Fibroblast of skin of abdomen (primary cell): ENCODE measurements around the gene EML1. TPM values are rescaled to one million over a fixed set of nuclear protein-coding genes. Genes with fewer than 3 reads are reported as not detected.

Source experiments
- DNase-seq: peaks from one replicate; pipeline ENCODE4 v3.0.0-alpha.2; 2013
- polyA plus RNA-seq, 2 experiments: library from polyadenylated mRNA; unstranded; fragments of 120-200 nt; gene quantifications; one replicate each; pipeline ENCODE4 v1.2.1, GENCODE V29; 2013; ENCODE audit not compliant: insufficient read length in 2 of 2

EML1 gene, protein sequence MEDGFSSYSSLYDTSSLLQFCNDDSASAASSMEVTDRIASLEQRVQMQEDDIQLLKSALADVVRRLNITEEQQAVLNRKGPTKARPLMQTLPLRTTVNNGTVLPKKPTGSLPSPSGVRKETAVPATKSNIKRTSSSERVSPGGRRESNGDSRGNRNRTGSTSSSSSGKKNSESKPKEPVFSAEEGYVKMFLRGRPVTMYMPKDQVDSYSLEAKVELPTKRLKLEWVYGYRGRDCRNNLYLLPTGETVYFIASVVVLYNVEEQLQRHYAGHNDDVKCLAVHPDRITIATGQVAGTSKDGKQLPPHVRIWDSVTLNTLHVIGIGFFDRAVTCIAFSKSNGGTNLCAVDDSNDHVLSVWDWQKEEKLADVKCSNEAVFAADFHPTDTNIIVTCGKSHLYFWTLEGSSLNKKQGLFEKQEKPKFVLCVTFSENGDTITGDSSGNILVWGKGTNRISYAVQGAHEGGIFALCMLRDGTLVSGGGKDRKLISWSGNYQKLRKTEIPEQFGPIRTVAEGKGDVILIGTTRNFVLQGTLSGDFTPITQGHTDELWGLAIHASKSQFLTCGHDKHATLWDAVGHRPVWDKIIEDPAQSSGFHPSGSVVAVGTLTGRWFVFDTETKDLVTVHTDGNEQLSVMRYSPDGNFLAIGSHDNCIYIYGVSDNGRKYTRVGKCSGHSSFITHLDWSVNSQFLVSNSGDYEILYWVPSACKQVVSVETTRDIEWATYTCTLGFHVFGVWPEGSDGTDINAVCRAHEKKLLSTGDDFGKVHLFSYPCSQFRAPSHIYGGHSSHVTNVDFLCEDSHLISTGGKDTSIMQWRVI
- 15.4 TPM for polyA plus RNA-seq (2013, experiment 1 of 2; ENCODE audit: insufficient read length)
- 11.1 TPM for polyA plus RNA-seq (2013, experiment 2 of 2; ENCODE audit: insufficient read length)

DNA sequence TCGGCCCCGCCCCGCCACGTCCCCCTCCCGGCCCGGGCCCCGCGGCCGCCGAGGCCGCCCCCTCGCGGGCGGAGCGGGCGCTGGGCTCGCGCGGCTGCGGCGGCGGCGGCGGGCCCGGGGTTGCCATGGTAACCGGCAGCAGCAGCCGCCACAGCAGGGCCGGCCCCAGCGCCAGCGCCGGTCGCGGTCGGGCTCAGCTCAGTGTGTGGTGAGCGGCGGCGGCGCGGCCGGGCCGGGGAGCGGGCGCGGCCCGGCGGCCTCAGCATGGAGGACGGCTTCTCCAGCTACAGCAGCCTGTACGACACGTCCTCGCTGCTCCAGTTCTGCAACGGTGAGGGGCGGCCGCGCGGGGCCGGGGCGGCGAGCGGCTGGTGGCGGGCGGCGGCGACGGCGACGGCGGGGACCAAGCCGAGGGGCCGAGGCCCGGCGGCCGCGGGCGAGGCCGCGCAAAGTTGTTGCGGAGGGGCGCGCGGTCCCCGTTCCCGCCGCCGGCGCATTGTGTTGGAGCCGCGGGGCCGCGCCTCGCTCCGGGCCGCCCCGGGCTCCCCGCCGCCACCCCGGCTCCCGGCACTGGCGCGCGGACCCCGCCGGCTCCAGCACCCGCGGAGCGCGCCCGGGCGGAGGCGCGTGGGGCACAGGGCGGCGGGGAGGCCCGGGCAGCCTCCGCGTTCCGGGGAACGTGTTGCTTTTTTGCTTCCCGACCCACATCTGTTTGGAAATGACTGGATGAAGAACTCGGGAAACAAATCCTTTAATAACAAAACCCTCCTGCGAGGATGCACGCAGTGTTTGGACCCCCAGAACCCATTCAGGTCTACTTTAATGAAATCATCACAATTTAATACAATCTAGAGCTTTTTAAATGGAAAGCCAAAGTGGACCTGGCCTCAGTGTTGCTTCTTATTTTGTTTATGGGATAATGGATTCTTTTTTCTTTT, at the start of gene EML1:
Gene EML1, plus strand, starts transcription at position 201 of the 938 bp plus-strand sequence. Its CDS starts 64 bp downstream, at position 265.
- DNase-seq: peak; percentile 88

DNA sequence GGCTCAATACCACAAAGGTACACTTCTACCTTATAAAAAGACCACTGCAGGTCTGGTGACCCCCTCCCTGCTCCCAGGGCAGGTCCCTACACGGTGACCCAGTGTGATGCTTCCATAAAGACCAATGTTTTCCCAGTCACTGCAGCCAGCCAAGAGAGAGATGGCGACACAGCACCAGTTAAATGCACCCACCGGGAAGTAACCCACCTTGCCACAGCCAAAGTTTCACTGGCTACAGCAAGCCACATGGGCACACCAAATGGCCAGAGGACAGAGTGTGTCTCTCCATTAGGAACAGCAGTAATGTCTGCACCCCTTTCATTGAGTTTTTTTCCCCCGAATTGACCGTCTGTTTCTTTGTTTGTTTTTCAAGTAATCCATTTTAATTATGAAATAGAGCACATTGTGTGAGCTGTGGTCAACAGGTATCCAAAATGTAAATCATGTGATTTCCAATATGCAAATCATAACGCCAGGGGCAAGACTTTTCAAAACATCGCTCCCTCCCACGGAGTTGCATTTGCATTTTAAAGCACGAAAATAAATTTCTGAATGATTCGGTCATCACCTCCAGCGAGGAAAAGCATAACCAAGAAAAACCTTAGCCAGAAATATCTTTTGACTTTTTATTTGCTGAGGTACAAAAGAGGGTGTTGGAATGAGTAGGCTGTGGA, 48.9 kb upstream of the EML1 start:
- peak; percentile 66 for DNase-seq

DNA sequence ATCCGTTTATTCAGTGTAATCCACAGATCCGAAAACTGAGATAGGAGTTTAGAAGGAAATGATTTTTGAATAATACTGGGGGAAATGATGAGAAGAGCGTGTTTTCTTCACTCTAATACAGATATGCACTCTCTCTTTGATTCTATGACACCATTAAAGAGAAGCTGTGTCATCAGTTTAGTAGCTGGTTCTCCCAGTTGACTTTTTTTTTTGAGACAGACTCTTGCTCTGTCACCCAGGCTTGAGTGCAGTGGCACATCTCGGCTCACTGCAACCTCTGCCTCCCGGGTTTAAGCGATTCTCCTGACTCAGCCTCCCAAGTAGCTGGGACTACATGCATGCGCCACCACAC, 48.4 kb upstream of the EML1 start:
- no peak for DNase-seq

DNA sequence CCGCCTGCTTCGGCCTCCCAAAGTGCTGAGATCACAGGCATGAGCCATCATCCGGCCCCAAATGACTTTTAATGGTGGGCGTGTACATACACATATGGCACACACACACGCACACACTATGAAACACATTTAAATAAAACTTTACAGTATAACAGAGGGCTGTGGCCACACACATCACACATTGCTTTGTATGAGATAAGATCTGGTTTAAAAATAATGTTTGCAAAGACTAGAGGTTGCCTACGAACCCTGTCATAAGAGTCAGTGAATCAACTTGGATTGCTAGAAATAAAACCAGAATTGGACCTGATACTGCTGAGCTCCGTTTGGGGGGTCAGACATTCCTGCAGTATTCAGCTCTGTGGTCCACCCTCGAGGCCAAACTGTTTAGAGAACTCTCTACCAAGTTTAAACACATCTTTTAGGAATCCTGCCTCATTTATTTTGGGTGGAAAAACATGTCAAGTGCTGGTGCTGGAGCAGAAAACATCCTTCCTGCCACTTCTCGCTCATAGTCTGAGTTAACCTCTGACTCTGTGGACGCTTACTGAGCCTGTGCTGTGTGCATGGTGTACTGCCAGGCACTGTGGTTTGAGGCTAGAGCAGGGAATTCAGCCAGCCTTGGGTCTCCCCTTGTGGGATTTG, 47.8 kb upstream of the EML1 start:
- DNase-seq: peak; percentile 81

DNA sequence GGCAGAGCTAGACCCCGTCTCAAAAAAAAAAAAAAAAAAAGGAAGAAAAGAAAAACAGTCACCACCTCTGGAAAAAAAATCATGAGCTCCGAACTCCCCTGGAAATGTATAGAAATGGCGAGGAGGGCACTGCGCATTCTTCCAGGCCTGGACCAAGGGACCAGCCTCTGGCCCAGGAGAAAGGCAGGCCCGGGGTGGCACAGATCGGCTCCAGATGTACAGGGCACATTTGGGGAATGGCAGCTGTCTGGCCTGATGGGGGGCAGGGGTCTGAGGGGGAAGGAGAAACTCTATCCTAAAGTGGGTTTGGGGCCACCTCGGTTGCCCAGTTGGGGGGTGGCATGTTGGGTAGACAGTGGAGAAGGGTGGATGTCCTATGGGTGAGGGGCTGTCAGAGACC, 46.0 kb upstream of the EML1 start:
- DNase-seq: no peak

DNA sequence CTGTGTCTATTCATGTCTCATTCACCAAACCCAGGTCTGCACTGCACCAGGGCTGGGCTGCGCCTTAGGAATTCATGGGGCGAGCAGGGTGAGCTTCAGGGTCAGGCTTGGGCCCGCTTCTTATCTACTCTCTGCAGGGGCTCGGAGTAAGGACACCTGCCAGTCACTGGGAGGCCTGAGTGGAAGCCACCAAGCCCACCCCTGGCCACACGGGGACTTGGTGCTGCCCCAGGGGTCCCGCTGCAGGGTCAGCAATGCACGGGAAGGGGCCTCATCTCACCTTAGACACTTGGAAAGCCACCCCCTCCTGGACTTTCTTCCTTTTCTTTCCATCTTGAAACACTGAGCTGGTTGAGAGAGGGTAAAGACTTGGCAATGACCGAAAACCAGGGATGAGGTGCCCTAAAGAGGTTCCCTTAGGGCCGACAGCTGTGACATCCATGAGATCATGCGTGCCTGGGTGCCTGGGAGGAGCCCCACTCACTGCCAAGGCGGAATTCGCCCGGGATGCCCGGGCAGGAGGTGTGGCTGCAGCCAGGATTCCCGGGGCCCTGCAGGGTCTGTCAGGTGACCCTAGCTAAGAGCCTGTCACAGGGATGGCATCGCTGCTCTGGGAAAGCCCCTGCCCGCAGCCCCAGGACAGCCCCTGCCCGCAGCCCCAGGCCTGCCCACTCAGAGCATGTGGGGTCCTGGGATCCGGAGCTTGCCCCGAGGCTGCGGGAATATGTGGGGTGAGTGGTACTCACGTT, 45.5 kb upstream of the EML1 start:
- DNase-seq: no peak

DNA sequence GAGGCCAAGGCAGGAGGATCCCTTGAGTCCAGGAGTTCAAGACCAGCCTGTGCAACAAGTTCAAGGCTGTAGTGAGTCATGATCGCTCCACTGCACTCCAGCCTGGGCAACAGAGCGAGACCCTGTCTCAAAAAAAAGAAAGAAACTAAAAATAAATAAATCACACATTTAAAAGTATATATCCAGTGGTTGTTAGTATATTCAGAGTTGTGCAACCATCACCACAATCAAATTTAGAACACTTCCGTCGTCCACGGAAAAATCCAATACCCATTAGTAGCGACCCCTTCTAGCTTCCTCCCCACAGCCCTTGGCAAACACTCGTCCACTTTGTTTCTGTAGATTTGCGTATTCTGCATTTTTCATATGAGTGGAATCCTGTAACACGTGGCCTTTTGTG, 44.7 kb upstream of the EML1 start:
- DNase-seq: no peak

DNA sequence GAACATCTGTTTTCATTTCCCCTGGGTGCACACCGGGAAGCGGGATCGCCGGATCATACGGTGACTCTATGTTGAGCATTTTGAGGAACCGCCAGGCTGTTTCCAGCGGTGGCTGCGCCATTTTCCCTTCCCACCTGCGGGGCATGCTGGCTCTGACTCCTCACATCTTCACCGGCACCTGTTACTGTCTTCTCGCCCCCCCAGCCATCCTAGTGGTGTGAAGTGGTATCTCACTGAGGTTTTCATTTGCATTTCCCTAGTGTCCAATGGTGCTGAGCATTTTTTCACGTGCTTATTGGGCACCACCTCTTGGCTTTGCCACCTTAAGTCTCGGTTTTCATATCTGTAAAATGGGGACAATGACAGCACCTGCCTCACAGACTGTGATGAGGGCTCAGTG, 44.1 kb upstream of the EML1 start:
- DNase-seq: no peak

DNA sequence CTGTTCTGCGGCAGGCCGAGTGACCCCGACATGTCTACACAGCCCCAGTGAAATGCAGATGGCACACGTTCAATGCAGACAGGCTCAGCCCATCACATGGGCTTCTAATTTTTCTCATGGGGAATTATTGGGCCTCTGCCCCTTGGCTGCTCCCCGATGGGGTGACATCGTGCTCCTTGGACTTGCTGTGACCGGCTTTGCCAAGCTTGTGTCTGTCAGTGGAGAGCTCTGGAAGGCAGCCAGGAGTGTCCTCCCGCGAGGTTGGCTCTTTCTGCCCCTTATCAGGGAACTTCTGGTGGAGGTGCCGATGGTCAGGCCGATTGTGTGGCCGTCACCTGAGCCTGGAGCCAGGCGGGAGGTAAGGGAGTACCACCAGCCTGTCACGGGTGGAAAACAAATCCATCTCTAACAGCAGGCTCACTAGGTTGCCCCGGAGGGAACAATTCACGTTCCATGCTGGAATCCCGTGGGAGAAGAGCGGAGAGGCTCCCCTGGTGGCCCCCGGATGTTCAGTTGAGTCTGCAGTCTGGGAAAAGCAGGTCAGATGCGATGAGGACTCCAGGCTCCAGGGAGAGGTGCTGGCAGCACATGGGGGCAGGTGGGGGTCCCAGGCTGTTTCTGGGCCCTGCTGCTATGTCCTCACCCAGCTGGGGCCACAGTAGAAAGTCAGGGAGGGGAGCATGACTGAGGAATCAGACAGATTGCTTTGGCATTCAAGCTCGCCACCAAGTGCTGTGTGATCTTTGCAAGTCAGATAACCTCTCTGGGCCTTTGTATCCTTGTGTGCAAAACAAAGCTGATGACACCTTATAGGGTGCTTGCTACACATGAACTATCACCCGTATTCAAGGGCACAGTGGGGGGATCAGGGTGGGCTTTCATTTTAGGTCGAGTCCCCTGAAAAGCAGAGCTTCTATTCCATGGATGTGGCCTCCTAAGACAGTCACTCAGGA, 43.2 kb upstream of the EML1 start:
- DNase-seq: no peak

DNA sequence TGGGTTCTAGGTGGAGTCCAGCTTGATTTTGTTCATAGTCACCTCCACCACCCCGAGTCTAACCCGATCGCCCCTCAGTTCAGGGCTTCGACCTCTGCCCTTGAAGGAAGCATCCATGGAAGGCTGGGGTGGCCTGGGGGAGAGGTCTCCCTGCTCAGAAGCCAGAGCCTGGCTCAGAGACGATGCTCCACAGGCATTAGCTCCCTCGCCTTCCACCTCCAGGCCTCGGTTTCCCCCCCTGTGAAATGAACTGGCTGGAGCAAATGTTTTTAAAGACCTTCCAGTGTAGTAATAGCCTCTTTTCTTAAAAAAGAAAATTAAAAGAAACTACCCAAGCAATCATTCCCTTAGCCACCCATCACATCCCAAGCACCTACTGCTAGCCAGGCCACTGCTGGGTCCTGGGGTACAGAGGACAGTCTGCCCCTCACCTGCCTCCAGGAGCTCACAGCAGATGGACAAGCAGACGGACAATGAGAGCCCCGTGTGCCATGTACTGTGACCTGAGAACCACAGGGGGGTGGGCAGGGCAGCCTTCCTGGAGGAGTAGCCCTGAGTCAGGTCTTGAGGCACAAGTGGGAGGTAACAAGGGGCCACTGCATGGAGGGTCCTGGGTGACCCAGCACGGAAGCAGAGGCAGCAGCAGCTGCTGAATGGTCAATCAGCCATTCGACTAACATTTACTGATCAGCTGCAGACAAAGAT, 42.3 kb upstream of the EML1 start:
- no peak for DNase-seq

DNA sequence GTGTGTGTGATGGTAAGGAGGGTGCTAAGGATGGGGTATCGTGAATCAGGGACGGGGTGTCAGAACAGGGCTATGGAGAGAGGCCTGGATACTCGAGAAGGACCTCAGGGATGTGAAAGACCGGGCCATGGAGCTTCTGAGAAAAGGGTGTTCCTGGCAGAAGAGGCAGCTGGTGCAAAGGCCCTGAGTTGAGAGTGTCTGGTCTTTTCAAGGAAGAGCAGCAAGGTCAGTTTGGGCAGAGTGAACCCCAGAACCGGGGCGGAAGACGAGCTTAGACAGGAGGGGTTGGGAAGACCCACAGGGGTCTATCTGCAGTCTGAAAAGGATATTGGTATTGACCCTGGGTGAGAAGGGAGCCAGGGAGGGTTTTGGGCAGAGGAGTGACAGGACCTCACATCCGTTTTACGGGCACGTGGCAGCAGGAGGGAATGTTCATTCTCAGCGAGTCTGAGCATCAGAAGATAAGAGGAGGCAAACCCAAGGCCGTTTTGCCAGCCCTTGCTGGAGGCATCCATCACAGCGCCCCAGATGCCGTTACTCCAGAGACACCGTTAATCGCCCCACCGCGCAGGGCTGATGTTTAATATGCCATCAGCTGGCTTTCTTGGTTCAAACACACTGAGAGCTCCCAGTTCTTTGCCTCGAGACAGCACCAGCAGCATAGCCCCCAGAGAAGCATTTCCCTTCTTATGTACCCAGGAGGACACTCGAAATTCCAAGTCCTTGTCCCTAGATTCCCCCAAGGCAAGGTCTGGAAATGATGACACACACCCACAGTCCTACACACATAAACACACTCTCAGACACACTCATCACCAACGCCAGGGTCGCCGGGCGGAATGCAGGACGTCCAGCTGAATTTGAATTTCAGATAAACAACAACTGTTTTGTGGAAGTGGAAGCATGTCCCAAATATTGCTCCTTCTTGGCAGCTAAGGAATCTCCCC, 41.4 kb upstream of the EML1 start:
- peak; percentile 39 for DNase-seq

DNA sequence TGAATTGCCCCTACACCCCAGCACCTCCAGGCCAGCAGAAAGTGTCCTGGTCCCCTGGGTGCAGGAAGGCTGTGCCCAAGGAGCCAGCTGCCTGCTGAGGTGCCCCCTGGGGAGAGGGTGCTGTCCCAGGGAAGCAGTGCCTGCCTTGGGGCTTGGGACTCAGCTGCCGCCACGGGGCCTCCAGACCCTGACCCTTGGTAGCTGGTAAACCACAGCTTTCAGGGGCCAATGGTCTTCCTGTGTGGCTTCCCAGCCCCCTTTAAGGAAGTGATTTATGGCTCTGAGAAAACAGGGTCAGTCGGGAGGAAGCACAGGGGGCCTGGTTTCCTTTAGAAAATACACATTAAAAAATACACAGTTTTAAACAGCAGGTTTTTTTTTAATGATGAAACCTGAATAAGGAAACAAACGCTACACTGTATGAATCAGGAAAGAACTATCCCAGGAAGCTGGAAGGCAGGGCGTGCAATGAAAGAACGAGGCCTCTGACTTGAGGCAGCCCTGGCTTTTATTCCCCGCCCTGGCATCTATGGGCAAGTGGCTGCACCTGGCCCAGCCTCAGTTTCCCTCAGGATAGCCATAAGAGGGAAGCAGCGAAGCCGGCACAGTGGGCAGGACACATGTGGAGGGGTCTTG, 40.6 kb upstream of the EML1 start:
- peak; percentile 75 for DNase-seq

DNA sequence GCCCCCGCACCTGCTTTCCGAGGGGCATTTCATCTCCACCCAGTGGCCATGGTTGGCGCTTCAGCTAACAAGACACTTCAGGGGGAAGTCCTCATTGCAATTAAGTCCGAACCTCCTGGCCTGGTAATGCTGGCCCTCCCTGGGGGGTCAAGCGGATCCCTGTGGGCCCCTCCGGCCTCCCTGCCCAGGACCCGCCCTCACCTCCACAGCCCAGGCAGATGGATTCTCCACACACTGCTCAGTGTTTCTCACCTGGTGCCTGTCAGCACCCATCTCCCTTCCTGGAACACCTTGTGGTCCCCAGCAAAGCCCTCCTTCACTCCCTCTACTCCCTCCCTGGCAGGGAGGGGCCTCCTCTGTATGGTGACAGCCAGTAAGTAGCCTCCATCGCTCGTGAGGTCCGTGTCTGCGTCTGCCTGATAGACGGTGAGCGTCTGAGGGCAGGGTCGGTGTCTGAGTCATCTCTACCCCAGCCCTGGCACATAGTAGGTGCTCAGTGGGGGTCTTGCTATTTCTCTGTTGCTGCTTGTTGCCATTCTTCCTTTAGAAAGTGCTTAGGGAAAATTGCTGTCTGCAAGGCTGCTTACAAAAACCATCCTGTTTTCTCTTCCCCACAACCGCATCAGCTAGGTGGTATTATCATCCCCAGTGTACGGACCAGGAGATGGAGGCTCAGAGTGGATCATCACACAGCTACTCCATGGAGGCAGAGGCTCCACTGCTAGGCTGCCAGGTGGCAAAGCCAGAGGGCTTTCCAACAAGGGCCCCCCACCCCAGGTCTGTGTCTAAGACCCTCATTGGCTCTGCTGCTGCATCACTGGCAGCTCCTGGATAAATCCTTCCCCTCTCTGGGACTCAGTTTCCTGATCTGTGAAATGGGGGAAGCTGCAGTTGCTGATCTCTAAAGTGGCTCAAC, 39.7 kb upstream of the EML1 start:
- DNase-seq: no peak

DNA sequence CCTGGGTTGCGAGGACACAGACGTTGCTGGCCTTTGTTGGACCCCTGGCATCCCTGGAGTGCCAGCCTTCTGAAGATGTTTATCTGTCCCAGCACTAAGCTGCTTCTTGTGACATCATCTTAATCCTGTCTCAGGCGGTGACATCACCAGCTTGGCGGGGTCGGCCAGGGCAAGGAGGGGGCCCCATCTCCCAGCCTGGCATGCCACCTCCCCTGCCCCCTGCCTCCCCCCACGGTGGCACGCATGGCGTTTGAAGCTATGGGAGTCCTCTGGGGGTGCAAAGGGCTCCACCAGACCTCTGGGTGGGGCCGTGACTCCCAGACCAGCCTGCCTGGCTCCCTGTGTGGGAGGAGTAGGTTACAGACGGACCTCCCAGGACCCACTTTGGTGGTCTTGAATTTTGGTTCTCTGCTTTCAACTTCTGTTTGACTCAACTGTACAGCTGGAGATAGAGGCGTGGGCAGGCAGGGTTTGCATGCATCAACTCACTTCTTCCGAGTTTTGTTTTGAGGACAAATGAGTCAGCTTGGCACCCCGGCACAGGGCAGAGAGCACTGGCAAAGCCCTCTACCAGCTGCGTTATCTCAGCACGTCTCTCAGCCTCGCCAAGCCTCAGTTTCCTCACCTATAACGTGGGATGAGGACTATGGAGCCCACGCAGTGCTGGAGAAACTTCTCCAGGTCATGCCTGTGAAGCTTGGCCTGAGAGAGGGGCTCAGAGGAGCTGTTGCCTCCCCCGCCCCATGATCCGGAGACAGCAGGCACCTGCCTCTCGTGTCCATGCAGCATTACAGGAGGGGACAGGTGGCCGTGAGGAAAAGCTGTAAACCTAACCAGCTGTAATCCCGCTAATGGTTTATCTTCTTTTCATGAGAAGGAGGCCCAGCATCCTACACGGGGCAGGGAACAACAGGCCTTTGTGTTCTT, 38.8 kb upstream of the EML1 start:
- DNase-seq: no peak

DNA sequence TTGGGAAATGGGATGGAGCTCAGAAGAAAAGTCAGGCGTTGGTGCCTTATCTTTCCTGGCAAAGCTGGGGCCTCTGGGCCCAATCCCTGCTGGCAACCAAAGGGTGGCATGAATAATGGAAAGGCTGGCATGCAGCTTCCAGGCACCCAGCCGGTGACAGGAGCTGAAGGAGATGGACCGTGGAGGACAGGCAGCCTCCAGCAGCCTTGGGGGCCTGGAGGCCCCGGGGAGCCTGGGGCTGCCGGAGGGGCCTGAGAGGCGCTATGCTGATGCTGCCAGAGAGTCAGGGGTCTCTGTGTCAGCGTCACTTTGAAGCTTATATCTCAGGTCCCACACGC, 38.2 kb upstream of the EML1 start:
- DNase-seq: no peak
